Hepatocyte (in vitro differentiated cells): ENCODE measurements around the gene SF3B5.

Source experiments
- CTCF ChIP-seq: fragments of 200-600 bp; sonication (generic); IDR thresholded peaks from 2 replicates; pipeline ENCODE4 v1.5.1; 2016; ENCODE audit warnings: antibody characterized with exemption, mild to moderate bottlenecking; ENCODE audit not compliant: poor library complexity
- EZH2 ChIP-seq: fragments of 200-600 bp; sonication (generic); IDR thresholded peaks from 2 replicates; pipeline ENCODE4 v1.6.1; 2016; ENCODE audit warnings: antibody characterized with exemption, mild to moderate bottlenecking, borderline replicate concordance

GRCh38 chr6:144075187-144075586 lies 20.2 kb downstream of the SF3B5 start:
- no peak for TF ChIP-seq CTCF
- no peak for TF ChIP-seq EZH2
